ENCODE data around the gene NKAIN4.

The NKAIN4 gene

DNA sequence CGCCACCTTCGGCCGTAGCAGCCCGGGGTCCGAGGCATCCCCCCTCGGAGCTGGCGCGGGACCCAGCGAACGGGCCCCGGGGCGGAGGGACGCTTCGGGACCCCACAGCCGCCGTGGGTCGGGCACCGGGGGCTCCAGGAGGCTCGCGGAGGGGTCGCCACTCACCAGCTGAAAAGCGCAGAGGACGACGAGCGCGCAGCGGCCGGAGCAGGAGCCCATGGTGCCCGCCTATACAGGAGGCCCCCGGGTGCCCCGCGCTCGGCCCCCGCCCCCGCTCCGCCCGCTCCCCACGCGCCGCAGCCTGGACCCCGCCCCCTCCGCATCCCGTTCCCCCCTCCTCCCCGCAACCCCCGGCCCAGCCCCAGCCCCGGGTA, at the start of gene NKAIN4:
Gene NKAIN4 (minus strand): TSS at position 232 of the 374 bp plus-strand sequence. CDS start 13 bp downstream, at position 219.
- no peak for DNase-seq

GRCh38 chr20:63303095-63303666, 48.9 kb upstream of the NKAIN4 start:
- DNase-seq = no peak

GRCh38 chr20:63301671-63302070, 47.4 kb upstream of the NKAIN4 start:
- no peak for DNase-seq

GRCh38 chr20:63298731-63299312, 44.6 kb upstream of the NKAIN4 start:
- DNase-seq = no peak

DNA sequence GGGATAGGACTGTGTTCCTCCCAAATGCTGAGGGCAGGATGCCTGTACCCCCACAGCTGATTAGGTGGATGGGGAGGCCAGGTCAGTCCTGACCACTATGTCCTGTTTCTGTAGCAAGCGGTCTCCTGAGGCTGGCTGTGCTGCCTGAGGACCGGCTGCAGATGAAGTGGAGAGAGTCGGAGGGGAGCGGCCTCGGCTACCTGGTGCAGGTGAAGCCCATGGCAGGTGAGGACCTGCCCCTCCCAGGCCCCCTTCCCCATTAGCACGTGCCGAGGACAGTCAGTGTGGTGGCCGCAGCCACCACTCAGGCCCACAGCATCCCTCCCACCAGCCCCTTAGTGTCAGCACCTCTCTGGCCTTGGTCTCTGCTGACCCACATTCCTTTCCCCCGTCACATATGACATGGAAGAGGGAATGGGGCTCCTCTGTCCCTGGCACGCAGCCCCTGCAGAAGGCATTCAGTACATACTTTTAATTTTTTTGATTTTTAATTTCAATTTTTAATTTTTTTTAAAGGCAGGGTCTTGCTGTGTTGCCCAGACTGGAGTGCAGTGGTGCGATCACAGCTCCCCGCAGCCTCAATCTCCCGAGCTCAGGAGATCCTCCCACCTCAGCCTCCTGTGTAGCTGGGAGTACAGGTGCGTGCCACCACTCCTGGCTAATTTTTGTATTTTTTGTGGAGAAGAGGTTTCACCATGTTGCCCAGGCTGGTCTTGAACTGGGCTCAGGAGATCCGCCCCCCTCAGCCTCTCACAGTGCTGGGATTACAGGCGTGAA, 43.7 kb upstream of the NKAIN4 start:
- no peak for DNase-seq

GRCh38 chr20:63297371-63297781, 43.1 kb upstream of the NKAIN4 start:
- DNase-seq = no peak

GRCh38 chr20:63296531-63297299, 42.5 kb upstream of the NKAIN4 start:
- no peak for DNase-seq

DNA sequence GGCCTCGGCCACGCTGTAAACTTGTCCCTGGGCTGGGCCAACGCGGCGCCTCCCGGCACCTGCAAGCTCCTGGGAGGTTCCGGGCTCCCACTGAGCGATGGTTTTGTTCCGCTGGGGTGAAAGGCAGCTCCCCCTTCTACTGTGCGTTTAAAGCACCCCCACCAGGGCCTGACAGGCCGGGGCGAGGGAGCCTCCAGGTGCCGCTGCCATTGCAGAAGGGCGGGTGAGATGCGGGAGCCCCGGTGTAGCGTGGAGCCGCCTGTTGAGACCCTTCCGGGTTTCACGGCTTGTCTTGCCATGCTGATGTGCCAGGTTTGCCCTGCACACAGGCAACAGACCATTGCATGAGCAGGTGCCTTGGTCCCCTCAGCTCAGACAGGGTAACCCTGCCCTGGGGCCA, 41.6 kb upstream of the NKAIN4 start:
- DNase-seq = no peak

DNA sequence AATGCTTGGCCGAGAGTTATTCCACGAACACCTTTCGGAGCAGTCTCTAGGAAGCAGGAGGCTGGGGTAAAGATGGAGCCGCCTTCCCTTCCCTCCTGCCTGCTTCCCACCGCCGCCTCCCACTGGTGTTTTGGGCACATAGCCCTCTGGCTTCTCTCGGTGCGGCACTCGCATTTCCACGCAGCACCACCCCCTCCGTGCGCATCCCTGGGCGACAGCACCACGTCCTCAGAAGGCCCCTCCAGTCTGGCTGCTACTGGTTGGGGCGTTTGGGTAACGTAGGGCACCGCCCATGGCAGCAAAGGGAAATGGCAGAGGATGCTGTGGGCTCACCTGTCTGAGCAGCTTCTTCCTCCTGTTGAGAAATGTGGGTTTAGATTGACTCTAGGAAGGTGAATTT, 41.2 kb upstream of the NKAIN4 start:
- no peak for DNase-seq

GRCh38 chr20:63295018-63295417, 40.8 kb upstream of the NKAIN4 start:
- DNase-seq = no peak

- DNase-seq = no peak
These were observed 40.3 kb upstream of the NKAIN4 start for GRCh38 chr20:63294536-63294900.

DNA sequence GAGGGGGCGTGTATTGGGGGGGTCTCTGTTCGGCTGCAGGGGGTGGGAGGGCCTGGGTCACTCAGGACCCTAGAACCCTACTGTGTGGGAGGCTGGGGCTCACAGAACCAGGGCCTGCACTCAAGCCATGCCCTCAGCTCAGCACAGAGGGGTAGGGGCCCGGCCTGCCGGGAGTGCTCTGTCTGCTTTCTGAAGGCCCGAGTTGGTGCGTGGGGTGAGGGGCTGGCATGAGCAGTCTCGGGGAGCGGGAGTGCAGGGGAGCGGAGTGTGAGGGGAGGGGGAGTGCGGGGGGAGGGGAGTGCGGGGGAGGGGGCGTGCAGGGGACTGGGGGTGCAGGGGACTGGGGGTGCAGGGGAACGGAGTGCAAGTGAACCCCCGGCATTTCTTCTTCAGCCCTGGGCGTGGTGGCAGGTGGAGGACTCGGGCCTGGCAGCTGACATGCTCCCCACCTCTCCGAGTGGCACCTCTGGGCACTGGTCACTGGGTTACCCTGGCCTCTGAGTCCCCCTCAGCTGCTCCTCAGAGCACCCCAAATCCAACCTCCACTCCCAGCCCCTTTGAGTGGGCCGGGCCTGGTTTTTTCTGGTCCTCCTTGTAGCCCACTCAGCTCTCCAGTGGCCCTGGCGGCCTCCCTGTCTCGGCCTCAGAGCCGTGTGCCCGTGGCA, 39.7 kb upstream of the NKAIN4 start:
- DNase-seq = no peak

DNA sequence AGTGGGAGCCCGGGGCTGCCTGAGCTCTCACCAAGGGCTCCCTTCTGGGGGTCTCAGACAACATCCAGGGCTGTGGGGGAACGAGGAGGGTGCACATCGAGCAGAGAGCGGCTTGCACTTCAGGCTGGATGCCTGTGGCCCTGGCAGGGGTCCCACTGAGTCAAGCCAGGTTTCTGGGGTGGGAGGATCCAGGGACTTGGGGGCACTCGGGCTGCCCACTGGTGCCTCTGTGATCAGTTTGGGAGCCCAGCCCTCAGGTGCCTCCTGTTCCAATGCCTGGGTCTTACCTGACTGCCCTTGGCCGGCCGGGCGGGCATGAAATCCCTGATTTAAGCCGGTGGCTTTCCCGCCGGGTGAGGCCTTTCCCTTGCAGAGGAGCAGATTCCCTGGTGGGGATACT, 39.2 kb upstream of the NKAIN4 start:
- DNase-seq = no peak

GRCh38 chr20:63292904-63293303, 38.6 kb upstream of the NKAIN4 start, which contains the start of gene COL20A1:
Gene COL20A1, plus strand, starts transcription at chr20:63293186. Its CDS starts 1,922 bp downstream, at chr20:63295108.
- no peak for DNase-seq

DNA sequence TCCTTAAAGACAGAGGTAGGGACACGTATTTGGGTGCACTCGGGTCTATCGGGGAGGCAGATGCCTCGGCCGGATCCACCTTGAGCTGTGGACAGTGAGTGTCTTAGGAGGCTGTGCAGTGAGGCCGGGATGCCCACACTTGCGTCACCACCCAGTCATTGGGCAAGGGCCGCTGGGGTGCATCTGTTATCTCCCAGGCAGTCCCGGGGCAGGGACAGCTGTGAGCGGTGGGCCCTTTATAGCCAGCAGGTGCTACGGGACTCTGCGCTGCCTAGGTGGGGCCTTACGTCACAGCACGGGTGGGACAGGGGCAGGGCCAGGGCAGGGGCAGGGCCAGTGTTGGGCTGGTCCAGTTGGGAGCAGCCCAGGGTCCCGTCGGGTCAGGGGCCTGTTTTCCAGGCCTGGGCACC, 38.0 kb upstream of the NKAIN4 start:
- DNase-seq = no peak

GRCh38 chr20:63291811-63292210, 37.5 kb upstream of the NKAIN4 start:
- no peak for DNase-seq

DNA sequence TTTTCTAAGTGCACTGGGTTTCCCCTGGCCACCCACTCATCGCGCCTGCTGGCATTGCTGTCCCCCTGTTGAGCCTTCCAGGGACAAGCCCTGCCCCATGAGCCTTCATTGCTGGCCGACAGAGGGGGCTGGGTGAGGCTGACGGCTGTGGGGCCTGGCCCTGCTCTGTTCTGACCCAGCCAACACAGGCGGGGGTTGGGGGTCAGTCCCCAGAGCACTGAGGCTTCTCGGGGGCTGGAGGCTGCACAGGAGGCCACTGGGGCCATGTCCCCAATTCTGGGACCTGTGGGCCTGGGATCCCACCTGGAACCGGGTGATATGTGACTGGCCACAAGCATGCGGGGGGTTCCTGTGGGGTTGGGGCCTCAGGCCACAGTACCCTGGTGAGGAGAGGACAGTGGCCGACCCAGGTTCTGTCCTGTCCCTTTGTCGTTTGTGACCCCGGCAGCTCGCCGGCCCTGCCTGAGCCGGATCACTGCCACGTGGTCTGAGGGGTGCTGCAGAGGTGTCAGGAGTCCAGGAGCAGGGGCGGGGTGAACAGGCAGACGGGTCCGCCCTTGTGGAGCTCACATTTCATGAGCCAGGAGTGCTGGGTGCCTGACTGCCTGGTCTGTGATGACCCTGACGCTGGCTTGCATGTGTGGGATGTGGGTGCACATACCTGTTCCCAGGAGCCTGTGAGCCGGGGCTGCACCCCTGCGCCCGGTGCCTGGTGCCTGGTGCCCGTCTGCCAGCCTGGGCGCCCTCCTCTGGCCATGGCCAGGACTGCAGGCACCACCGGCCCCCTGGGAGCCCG, 36.6 kb upstream of the NKAIN4 start:
- no peak for DNase-seq

- no peak for DNase-seq
These were observed 35.9 kb upstream of the NKAIN4 start for GRCh38 chr20:63290136-63290676.

DNA sequence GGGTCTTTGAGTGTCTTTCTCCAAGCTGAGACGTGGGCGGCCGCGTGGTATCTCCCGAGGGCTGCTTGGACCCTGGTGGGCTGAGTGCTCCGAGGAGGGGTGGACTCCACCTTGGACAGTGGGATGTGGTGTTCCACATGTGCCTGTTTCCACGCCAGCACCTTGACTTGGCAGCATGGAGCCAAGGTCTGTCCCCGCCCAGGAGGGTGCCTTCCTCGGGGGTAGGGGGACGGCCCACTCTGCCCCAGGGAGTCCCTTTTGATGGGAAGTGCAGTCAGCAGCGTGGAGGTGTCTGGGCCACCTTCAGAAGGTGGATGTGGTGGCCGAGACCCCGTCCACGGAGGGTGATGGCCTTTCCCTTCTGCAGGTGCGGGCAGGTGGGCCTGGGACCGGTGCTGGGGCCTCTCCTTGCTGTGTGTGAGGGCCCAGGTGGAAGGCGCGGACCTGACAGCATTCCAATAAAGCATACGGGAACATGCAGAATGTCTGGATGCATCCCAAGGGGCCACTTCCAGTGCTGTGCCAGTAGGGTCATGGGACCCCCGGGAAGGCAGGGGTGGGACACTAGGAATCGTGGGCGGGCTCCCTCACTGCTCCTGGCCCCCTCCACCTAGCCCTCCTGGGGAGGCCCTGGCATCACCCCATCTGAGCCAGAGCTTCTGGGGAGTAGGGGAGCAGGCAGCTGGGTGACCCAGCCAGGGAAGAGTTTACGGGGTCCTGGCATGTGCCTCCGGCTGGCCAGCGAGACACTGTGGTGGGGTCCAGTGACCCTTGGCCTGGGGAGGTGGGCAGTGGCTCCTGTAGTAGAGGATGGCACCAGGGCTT, 35.3 kb upstream of the NKAIN4 start:
- DNase-seq = no peak

- no peak for DNase-seq
These were observed 34.5 kb upstream of the NKAIN4 start for GRCh38 chr20:63288581-63289251.
